ENCODE measurements around the gene CELF6.
"Not testable (repeated sequence)": the region's sequence is repeated elsewhere in the genome, so short reads cannot be mapped to it uniquely, and the experiment has no call there.

Gene CELF6

DNA sequence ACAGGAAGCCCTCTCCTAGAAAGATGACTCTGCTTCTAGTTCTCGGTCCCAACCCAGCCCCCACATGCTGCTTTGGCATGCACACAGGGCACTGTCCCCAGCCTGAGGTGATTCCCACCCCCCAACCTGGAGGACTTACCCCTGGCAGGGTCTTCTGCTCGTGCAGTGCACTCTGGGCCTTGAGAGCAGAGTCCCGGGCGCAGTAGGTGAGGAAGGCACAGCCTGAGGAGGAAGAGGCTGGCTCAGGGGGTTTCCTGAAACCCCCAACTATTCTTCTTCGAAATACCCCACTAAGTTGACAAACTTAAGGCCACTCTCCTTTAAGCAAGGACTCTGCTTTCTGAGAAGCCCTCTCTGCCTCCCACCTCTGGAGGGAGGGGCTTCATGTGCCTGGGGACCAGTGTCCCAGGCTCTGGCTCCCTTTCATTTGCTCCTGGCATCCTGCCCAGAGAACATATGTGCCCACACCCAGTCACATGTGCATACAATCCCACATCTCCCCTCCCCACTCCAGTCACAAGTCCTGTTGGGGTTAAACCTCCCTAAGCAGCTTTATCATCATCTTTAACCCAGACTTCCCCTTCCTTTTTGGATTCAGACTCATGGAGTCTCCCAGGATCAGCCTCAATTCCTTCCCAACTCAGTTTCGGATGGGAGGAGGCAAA is 4.1 kb downstream of the CELF6 start:
- DNase-seq, result peak; percentile 97 to 98

DNA sequence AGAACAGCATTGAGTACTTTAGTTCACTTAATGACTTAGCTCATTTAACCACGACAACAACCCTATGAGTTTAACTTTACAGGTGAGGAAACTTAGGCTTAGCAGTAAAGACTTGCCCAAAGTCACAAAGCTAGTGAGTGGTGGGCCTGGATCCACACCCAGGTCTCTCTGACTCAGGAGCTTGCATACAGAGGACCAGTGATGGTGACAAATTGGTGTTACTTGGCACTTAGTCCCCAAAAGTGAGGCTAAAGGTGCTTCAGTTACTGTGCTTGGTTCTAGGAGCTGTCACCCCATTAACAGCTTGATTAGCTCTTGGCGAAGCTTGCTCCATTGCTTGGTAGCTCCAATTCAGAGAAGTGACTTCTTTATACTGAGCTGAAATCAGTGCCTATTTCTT is 6.1 kb downstream of the CELF6 start:
- no peak for DNase-seq

DNA sequence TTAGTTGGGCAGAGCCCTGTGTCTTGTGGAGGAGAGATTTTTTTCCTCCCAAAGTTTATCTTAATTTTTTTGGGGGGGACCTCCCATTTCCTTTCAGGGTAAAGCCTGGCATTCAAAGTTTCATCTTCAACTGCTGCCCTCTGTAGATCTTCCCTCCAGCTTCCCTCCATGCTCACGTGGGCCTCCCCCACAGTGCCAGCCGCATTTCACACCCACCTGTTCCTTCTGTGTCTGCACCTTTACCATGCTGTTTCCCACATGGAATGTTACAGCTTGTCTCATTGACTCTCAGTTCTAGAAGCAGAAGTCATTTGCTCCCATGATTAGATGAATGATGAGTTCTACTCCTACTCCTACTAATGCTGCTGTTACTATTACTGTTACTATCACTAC is 6.5 kb downstream of the CELF6 start:
- no peak for DNase-seq

DNA sequence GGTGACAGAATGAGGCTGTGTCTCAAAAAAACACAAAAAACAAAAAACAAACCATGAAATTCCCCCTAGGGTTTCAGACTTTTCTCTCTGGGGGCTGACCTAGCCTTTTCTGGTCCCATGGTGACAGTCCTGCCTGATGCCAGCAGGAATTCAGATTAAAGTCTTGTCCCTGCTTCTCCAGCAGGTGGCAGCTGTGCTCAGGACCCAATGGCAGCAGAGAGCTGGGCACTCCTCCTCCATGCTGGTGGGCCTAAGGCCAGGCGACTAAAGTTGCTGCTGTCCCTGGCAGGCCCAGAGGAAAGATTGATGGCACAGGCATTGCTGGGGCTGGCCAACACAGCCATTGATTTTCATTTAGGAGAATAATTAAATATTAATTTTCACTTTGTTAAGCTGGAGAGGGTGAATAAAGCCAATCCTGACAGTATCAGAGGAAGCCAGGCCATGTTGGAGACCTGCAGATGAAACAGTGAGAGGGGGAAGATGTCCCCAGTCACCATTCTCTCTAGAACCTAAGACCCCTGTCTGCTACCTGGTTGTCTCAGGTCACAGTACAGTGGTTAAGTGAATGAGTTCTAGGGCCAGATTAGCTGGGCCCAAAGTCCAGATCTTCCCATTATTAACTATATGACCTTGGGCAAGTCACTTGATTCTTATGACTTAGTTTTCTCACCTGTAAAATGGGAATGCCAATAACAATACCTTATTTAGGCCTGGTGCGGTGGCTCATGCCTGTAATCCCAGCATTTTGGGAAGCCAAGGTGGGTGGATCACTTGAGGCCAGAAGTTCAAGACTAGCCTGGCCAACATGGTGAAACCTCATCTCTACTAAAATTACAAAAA is 7.1 kb downstream of the CELF6 start:
- peak; percentile 43 to 78 for DNase-seq

DNA sequence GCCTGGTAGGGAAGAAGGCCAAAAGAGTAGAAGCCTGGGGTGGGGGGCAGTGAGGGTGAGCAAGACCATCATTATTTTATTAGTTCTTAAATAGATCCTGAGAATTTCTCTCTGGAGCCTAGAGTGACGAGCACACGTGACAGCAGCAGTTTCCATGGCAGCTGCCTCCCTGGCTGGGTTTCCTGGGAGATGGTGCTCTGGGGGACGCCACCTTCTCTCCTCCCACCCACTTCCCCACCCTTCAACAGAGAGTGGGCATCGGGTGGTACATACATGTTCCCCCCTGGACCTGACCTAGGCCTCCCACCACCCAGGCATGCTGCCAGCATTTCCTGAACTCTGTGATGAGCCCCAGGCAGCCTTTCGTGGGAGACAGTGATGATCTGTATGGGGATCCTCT is 12.9 kb downstream of the CELF6 start:
- no peak for DNase-seq

DNA sequence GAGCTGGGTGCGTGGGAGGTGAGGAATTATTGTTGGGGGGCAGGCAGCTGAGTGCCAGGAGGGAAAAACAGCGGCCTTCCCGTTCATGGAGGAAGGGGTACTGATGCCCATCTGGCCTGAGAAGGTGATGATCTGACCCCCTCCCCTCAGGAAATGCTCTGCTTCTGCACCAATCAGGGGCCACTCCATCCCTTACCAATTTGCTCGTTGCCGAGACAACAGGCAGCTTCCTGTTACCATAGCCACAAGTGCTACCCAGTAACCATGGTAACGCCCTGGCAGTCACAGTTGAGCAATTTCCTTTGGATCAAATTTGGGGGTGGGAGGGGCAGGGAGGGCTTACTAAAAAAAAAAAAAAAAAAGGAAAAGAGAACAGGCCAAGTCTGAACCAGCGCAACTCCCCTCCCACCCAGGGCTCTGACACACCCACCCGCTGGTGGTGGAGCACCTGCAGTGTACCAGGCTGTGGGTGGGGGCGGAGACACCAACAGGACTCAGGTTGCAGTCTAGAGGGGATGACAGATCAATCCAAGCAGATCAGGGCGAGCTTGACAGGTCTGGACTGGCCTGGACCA is 13.7 kb downstream of the CELF6 start:
- DNase-seq, result peak; percentile 69 to 78

DNA sequence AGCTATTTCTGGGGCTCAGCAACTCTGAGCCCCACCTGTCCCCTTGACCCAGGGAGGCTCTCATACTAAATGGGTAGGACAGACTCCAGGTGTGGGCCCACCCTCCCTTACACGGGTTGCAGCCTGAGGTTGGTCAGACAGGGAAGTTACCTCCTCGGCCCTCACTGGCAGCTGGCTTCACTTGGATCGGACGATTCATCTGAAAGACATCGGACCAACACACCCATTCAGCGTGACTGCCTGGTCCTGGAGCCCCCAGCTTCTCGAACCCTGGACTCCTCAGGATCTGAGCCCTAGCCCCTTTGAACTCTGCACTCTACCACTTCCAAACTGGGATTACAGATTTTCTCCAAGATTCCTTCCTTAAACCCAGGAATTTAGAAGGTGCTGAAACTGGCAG is 15.4 kb downstream of the CELF6 start:
- DNase-seq, result no peak

DNA sequence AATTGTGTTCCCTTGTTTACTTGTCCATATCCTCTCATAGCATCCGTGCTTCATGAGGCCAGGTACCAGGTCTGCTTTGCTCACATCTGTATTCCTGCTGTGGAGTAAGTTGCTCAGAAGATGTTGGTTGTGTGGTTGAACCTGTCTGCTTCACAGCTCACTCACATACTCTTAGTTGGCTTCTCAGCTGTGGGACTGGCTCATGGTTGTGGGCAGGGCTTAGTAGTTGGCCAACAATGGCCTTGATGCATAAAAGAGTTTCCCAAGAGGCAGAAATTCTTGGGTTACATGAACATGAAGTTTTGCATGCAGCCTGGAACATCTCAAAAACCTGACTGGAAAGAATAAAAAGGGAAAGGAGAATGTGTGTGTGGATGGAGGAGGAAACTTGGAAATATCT is 17.0 kb downstream of the CELF6 start:
- DNase-seq, result no peak

DNA sequence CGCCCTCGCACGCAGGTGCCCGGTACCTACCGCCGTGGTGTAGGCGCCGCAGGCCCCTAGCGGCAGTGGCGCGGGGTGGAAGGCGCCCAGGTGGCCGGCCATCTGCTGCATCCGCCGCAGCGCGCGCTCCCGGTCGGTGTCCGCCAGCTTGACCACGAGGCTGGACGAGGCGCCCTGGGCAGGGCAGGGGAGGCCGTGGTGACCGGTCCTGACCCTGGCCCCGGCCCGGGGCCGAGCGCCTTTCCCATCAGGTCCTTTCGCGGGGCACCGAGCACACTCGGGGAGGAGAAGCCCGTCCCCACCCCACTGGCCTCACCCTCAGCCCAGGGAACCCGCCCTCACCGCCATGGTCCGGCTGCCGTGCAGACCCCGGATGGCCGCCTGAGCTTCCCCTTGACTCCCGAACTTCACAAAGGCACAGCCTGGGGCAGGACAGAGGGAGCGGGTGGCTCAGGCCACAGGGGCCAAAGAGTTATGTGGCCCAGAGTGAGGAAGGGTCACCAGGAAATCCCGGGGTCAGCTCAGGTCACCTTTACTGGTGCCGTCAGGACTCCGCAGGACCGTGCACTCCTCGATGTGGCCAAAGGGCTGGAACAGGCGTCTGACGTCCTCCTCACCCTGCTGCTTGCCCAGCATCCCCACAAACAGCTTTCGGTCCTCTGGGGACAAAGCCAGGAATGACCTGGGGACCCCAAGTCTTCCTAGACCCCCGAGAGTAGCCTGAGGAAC is 30.2 kb downstream of the CELF6 start:
- DNase-seq, result no peak

DNA sequence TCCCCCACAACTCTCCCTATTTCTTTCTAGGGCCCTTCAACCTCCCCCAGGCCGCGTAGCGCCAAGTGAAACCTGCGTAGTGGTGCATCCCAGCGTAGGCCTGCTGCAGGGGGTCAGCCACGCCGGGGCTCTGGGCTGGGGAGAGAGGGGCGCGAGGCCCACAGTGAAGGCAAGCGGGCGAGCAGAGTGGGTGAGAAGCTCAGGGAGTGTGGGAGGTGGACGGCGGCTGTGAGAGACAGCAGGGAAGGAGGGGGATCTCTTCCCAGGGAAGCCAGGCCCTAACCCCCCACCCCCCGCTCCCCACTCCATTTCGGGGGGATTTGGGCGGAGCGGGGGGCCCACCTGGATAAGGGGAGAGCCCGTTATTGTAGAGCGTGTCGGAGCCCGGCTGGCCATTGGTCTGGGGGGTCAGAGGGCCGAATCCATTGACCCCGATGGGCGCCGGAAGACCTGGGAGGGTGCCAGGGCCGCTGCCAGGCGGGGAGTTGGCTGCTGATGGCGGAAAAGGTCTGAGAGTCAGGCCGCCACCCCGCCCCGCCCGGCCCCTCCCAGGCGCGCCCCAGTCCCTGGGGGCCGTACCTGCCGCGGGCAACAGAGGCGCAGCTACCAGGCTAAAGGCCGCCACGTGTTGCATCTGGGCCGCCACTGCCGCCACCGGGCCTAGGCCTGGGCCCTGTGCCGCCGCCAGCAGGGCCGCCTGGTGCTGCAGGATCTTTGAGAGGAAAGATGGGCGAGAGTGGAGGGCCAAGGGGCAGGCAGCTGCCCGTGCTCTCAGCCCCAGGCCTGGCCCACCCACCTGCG is 31.0 kb downstream of the CELF6 start:
- DNase-seq, result no peak

DNA sequence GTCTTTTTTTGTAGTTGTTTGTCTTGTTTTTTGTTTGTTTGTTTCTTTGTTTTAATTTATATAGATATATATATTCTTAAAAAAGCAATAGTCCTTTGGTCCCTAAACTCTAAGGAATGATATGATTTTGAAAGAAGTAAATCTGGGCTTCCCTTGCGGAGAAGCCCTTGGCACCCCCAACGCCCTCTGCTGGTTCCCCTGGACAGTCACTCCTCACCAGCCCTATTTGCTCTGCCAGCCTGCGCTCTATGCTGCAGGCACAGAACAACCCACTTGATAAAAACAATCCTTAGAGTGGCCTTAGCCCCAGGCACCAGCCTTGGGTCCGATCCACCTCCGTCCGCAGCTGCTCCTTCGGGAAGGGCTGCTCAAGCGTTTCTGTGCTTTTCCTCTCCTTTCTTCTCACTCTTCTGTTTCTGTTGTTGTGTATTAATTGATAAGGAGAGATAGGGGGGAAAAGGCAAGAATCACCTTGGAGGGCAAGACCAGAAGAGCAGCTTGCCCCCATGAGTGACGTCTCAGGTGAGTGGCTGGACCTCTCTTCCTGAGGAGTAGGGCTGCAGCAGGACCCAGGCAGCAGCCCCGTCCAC is 33.9 kb downstream of the CELF6 start:
- peak; percentile 31 to 51 for DNase-seq

DNA sequence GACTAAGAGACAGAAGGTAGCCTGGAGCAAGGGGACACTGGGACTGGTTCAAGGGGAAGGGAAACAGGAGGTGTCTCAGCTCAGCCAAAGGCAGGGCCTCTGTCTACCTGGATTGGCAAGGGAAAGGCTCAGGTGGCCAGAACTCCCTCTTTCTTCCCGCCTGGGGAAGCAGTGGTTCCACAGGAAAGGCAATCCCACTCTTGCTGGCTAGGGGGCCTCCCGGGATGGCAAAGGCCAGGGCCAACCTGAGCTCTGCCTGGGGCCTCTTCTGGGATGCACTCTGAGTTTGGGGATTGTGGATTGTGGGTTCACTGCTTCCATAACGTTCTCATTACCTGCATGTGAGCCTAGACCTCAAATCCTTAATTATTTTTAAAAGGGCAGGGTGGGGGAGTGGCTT is 34.6 kb downstream of the CELF6 start:
- DNase-seq, result no peak

DNA sequence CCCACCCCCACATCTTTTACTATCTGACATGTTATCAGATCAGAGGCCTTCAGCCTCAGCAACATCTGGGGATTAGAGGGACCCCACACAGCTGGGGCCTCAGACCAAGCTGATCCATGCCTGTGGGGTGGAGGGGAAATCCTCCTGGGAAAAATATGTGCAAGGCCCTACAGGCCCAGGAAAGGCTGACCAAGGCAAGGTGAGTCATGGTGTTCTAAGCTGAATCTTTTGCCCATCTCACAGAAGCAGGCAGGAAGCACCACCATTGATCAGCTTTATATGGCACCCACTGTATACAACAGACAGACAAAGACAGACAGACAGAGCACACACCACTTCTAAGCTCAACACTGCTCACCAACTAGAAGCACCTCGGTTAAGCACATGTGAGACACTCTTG is 35.2 kb downstream of the CELF6 start:
- no peak for DNase-seq

DNA sequence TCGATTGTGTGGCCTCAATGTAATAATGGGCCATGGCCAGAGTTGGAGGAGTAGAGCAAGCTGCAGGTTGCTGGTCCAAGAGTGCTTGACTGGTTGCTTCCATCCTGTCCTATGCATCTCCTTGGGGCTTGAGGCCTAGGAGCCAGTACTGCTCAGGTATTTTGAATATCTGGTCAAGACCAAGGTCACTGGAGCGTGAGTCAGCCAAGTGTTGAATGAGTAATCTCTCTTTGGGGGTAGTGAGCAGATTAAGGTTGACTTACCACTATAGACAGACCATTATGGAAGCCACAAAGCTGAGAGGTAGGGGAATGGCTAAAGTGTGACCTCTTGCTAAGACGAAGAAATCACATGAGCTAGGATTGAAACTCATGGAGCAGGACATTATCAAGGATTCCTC is 38.2 kb downstream of the CELF6 start:
- DNase-seq, result no peak

DNA sequence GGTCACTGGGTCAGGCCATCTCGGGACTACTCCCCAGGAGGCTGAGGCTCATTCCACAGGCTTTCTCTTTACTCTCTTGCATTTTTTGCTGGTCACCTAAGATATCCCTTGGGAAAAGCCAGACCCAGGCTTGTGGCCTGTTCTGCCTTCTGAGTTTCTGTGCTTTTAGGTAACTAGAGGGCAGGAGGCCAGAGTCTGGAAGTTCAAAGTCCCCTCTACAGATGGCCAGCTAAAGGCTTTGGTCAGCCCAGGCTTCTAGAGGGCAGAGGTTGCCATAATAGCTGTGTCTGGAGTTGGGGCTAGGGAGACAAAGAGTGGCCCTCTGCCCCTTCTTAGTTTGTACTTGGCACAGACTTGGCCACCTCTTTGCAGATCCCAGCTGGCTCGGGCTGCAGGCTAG is 39.2 kb downstream of the CELF6 start:
- DNase-seq, result no peak

DNA sequence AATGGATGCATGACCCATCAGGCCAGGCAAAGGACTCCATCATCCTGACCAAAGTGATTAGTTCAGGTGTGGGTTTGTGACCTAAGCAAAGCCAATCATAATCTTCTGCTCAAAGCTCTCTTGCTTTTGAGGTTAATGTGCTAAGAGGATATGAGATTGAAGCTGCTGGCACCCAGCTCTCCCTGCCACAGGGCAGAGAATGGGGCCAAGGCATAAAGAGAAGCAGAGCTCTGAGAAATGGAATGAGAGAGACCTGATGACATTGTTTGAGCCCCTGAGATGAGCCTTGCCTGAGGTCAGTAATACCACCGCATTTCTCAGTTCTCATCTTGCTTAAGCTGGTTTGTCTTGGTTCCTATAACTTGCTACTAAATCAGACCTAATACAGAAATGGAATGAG is 41.2 kb downstream of the CELF6 start:
- no peak for DNase-seq

DNA sequence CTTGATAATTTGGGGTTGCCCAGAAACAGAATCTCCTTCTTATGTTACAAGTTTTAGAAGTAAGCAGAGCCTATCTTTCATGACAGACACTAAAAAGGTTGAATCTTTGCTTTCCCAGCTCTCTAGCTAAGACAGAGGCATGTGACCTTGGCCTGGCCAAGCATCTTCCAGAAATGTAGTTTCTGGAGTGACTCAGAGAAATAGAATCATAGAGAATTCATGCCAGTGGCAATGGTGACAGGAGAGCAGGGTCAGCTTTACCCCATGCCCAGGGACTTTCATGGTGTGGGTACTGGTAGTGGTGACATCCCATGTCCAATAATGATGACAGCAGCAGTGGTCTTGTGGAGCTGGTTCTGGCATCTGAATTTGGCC is 43.6 kb downstream of the CELF6 start:
- no peak for DNase-seq

DNA sequence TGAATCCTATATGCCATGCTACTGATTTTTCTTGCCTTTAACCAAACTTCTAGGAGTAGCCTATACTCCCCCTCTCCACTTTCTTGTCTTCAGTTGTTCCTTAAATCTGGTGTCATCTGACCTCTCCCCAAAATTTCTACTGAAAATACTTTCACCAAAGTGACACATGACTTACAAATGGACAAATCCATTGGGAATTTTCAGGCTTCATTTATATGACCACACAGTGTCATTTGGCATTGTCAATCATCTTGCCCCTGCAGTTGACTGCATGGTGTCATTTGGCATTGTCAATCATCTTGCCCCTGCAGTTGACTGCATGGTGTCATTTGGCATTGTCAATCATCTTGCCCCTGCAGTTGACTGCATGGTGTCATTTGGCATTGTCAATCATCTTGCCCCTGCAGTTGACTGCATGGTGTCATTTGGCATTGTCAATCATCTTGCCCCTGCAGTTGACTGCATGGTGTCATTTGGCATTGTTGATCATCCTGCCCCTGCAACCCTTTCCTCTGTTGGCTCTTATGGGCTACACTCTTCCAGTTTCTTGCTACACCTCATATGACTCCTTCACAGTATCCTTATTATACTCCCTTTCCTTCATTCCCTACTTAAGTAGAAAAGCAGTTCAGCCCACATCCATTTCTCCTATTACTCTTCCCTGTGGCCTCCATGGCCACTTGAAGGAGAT is 44.2 kb downstream of the CELF6 start:
- not testable (repeated sequence) for DNase-seq

DNA sequence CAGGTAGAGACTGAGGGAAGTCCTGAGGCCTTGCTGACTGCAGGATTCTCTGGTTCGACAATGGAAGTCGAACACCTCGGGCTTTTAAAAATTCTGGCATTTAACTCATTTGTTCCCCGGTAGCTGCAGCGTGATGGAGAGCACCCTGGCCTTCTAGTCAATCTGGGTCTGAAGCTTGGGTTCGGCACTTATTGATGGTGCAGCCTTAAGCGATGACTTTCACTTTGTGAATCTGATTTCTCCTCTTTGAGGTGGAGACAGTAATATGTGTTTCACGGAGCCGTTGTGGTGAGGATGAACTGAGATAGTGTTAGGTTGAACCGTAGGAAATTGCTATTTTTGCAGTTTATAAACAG is 47.0 kb downstream of the CELF6 start:
- DNase-seq, result no peak

DNA sequence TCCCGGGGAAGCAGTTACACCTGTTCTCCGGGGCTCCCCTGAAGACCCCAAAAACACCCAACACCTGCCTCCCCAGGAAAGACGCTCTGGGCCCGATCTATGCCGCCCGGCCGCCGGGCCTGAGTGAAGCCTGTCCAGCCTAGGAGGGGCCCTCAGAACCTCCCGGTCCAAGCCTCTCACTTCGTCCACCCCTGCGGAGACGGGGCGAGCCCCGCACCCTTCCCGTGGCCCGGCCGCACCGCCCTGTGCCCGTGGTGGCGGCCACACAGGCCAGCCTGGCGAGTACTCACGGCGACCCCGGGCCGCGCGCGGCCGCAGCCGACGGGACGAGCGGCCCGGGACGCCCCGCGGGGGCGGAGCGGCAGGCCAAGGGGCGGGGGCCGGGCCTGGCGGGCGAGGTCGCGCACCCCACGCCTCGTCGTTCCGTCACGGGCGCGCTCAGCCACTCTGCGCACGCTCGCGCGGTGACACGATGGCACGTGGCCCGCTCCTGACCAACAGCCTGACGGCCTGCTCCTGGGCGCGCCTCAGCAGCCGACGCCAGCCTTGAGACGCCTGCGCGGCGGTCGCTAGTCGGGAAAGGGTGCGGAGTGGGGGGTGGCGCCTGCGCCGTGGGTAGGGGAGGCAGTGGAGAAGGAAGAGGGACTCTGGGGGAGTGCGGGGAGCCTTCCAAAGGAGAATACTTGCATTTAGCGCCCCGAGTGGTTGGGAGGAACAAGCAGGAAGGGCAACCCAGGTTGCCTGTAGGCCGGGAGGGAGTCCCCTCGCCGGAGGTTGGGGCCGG is 47.6 kb downstream of the CELF6 start, which contains the start of gene PARP6:
Gene PARP6 (minus strand): TSS at position 342 of the 784 bp plus-strand sequence. CDS start 5,077 bp downstream, outside the sequence.
- peak; percentile 98 for DNase-seq

DNA sequence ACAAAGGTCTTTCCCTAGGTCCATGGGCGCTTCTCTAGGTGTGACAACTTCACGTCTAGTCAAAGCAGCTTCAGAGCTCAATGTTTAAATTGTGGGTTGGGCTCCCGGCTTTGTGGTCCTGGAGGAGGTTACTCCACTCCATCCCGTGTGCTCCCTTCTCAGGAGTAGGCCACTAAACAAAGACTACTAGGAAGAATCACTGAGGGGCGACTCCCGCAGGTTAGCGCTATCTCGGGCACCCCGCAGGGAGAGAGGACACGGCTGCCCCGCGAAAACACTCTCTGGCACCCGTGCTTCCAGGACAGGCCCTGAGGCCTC is 48.1 kb downstream of the CELF6 start:
- peak in 1 of 2 experiments; percentile 21 for DNase-seq
